Rectal smooth muscle tissue (tissue), 1 donor: ENCODE results near the gene KLK12.

Source experiments
- H3K27ac ChIP-seq: one replicate; pipeline ENCODE4 v1.7.0; 2013; ENCODE audit warnings: low read depth, low read length, inconsistent platforms
- H3K27me3 ChIP-seq: one replicate; pipeline ENCODE4 v1.7.0; 2013; ENCODE audit warnings: low read length; ENCODE audit not compliant: control insufficient read depth, insufficient read depth
- H3K36me3 ChIP-seq: one replicate; pipeline ENCODE4 v1.7.0; 2013; ENCODE audit warnings: low read length; ENCODE audit not compliant: control insufficient read depth, insufficient read depth
- H3K4me1 ChIP-seq: one replicate; pipeline ENCODE4 v1.7.0; 2013; ENCODE audit warnings: low read length; ENCODE audit not compliant: control insufficient read depth, insufficient read depth
- H3K4me3 ChIP-seq: one replicate; pipeline ENCODE4 v1.7.0; 2013; ENCODE audit warnings: low read length
- H3K9ac ChIP-seq: one replicate; pipeline ENCODE4 v1.7.0; 2013; ENCODE audit warnings: low read length

The KLK12 gene

DNA sequence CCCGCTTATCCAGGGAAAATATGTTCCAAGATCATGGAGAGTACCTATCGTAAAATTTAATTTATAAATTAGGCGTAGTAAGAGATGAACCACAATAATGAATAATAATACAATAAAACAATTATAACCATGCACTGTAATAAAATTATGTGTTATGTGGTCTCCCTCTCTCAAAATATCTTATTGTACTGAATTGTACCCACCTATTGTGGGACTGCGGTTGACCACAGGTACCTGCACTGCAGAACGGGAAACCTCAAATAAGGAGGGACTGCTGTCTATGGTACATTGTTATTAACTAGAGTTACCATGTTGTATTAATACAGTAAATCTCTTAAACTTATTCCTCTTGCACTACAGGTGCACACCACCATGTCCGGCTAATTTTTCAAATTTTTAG, 5.3 kb upstream of the KLK12 start:
- Histone ChIP-seq H3K9ac (no peak overlapping the region), H3K27me3 (no peaks in the 10 kb centered on the region), H3K27ac (no peak overlapping the region), H3K36me3 (no peaks in the 10 kb centered on the region), H3K4me1 (no peaks in the 10 kb centered on the region), H3K4me3 (no peak overlapping the region)

DNA sequence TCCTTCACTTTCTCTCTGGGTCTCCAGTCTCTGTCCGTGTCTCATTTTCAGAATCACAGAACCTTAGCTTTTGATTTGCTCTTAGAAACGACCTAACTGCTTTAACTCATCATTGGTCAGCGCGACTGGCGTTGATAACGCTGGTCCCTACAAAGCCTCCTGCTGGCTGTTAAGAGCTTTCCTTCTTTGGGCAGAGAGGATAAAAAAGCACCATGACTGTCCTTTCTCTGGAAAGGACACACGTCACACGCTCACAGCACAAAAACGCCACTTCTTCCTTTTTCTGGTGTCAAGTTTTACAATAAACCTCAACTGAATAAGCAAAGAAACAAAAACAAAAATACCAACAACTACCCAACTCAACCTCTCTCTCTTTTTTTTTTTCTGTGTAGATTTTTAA, 1.7 kb upstream of the KLK12 start:
- no peaks in the 10 kb centered on the region for H3K36me3 ChIP-seq
- H3K27ac ChIP-seq, result no peak overlapping the region
- H3K4me1 ChIP-seq, result no peaks in the 10 kb centered on the region
- H3K27me3 ChIP-seq, result no peaks in the 10 kb centered on the region
- H3K9ac ChIP-seq, result no peak overlapping the region
- no peak overlapping the region for H3K4me3 ChIP-seq

DNA sequence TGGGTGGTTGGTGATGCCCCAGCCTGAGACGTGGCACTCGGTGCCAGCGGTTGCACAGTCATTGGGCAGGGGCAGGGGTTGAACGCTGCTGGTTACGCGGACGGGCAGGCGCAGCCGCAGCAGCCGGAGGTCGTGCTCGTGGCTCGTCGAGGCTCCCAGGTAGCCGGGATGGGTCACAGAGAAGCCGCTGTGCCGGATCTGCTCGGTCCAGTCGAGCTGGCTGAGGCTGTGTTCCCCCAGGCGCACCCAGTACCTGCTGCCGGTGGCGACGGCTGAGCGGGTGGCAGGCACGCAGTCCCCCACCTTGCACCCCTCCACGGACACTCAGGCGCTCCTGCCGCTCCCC, 2.9 kb downstream of the KLK12 start:
- peaks cover 3% of the 10 kb centered on the region for H3K27me3 ChIP-seq
- no peaks in the 10 kb centered on the region for H3K4me1 ChIP-seq
- H3K4me3 ChIP-seq, result no peak overlapping the region
- H3K36me3 ChIP-seq, result no peaks in the 10 kb centered on the region
- H3K9ac ChIP-seq, result no peak overlapping the region
- no peak overlapping the region for H3K27ac ChIP-seq

DNA sequence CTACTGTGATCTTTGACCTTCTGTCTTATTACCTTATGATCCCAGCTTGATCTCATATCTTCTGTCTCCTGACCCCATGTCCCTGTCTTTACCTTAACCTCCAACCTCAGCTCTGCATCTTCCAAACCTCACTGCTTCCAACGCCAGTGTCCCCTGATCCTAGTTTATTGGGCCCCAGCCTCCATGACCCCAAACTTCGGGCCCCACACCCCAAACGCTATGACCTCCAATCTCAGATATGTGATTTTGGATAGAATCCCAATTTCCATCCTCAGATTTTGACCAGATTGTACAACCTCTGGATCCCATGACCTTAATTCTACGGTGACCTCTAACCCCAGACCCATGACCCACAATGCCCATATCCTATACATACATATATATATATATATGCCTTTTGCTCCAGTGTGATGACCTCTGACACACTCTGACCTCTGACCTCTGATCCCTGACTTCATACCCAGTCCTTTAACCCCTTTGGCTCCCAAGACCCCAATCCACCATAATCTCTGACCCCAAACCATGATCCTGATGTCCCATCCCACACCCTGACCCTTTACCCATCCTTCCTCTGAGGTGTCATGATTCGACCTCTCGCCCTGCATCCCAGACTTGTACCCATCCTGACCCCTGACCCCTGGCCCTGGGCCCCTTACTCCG, 3.5 kb downstream of the KLK12 start:
- H3K4me3 ChIP-seq, result no peak overlapping the region
- peaks cover 3% of the 10 kb centered on the region for H3K27me3 ChIP-seq

DNA sequence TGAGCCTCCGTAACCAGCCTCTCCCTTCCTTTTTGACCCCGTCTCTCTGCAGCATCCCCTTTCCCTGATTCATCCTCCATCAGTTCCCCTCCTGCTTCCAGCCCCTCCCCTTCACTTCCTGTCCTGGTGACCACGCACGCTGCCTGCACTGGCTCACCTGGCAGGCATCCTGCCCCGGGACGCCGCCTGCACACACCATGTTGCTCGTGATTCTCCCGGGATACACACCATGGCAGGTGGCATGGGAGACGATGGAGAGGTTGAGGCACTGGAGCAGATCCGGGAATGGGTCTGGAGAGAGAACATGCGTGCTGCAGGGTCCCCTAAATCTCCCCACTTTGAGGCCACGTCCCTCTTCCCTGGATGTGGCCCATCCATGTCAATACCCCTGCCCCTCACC, 4.2 kb downstream of the KLK12 start:
- Histone ChIP-seq H3K27ac (no peak overlapping the region), H3K36me3 (no peaks in the 10 kb centered on the region), H3K27me3 (peaks cover 3% of the 10 kb centered on the region), H3K4me1 (no peaks in the 10 kb centered on the region), H3K4me3 (no peak overlapping the region), H3K9ac (no peak overlapping the region)

More for the DNA sequence above, 3.5 kb downstream of the KLK12 start:
- Histone ChIP-seq H3K27ac (no peak overlapping the region), H3K9ac (no peak overlapping the region), H3K36me3 (no peaks in the 10 kb centered on the region), H3K4me1 (no peaks in the 10 kb centered on the region)

DNA sequence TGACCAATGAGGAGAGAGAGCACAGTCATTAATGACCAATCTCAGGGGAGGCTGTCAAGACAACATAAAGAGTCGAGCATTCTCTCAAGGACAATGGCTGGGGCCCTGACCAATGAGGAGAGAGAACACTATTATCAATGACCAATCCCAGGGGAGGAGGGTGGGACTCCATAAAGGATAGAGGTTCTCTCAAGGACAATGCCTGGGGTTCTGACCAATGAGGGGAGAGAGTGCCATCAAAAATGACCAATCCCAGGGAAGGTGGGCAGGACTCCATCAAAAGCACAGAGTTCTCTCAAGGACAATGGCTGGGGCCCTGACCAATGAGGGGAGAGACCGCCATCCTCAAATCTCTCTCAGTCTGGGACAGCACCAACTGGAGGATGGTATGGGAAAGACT, 5.1 kb downstream of the KLK12 start:
- Histone ChIP-seq H3K36me3 (no peaks in the 10 kb centered on the region), H3K27ac (no peak overlapping the region), H3K27me3 (peaks cover 3% of the 10 kb centered on the region), H3K4me3 (no peak overlapping the region), H3K4me1 (no peaks in the 10 kb centered on the region), H3K9ac (no peak overlapping the region)

DNA sequence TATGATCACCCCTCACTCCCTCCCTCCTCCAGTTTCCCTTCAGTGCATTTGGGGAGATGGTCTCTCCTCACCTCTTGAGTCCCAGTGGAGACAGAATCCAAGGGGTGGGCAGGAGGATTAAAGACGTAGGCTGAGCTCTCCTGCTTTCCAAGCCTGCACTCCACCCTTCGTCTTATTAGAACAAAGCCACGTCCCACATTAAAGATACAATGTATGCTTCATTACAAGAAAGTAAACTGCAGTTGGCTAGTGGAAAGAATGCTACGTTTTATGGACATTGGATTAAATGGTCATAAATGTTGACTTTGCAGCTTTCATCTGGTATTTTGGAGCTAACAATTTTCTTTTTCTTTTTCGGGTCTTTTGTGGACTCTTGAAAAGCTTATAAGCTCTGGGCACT, 6.9 kb downstream of the KLK12 start:
- no peak overlapping the region for H3K4me3 ChIP-seq
- no peaks in the 10 kb centered on the region for H3K4me1 ChIP-seq
- H3K36me3 ChIP-seq, result no peaks in the 10 kb centered on the region
- H3K9ac ChIP-seq, result no peak overlapping the region
- H3K27me3 ChIP-seq, result peaks cover 3% of the 10 kb centered on the region
- no peak overlapping the region for H3K27ac ChIP-seq

DNA sequence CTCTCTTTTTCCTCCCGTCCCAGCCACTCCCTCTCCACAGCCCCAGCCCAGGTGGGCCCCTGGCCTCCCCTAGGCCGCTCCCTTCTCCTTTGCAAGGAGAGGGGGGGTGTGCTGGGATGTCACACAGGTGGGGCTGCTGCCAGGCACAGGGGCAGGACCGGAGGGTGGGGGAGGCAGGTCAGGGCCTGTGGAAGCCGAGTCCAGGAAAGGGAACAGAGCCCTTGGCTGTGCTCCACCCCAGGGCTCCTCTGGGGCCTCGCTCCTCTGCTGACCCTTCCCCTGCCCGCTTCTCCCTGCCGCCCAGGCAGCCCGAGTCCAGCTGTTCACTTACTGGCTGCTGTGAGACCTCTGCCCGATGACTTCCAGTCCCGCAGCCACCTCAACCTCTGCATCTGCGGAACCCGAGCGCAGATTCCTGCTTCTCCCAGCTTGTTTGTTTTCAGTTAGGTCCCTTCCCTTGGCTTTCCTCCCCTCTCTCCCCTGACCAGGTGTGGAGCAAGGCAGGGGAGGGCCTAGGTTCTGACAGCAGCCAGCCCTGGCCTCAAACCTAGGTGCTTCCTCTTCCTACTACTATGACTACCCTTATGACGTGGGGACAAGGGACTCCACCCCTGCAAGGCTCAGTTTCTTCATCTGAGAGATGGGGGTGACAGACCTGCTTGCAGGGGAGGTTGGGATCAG, 7.5 kb downstream of the KLK12 start:
- Histone ChIP-seq H3K36me3 (no peaks in the 10 kb centered on the region), H3K9ac (no peak overlapping the region), H3K27me3 (peaks cover 3% of the 10 kb centered on the region), H3K4me1 (no peaks in the 10 kb centered on the region), H3K27ac (no peak overlapping the region), H3K4me3 (no peak overlapping the region)

DNA sequence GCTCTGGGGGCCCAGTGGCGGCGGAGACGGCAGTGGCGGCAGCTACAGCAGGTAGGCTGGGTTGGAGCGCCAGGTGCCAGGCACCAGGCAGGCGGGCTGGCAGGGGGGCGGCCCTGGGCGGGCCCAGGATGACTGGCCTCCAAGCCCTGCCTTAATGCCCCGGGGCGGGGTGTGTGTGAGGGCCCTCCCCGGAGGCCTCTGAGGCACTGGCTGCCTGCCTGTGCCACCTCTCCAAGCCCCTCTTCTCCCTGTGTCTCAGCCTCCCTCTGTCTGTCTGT, 8.3 kb downstream of the KLK12 start, which contains the start of gene KLK11:
TSS of gene KLK11 (minus strand) at position 63 of the 278 bp plus-strand sequence. CDS start 985 bp downstream, outside the sequence.
- Histone ChIP-seq H3K9ac (no peak within 1 kb of the TSS), H3K27me3 (peaks cover 3% of the 10 kb centered on the region), H3K27ac (no peak within 1 kb of the TSS), H3K4me3 (no peak within 1 kb of the TSS), H3K36me3 (no peaks in the 10 kb centered on the region), H3K4me1 (no peaks in the 10 kb centered on the region)

DNA sequence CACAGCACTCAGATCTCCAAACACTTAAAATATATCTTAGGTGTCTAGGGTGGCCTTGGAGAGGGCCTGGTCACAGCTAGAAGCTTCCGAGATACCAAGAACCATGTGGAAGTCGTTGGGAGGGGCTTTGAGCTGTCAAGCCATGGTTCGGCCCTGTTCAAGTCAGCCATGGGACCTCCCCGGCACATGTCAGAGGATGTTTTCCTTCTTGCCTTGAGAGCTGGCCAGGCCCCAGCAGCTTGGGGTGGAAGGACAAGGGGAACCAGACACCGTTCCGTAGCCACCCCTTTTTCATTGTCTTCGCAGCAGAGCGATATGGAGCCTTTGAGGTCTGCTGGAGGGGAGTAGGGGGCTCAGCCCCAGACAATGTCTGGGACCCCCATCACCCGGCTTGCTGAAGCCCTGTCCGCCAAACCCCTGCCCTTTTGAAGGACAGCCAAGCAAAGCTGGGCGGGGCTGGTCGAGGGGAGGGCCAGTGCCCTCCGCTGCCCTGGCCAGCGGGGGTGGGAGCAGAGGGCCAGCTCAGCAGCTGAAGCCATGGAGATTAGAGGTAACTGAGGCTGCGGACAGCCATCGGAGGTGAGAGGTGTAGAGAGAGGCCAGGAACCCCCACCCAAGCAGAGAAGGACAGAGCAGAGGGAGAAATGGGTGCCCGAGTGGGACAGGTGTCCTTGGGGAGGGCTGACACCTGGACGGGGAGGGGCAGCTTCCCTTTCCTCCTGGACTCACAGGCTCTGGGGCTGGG, 8.8 kb downstream of the KLK12 start:
- Histone ChIP-seq H3K27ac (no peak overlapping the region), H3K9ac (no peak overlapping the region), H3K36me3 (no peaks in the 10 kb centered on the region), H3K4me1 (no peaks in the 10 kb centered on the region), H3K4me3 (no peak overlapping the region), H3K27me3 (peaks cover 3% of the 10 kb centered on the region)

DNA sequence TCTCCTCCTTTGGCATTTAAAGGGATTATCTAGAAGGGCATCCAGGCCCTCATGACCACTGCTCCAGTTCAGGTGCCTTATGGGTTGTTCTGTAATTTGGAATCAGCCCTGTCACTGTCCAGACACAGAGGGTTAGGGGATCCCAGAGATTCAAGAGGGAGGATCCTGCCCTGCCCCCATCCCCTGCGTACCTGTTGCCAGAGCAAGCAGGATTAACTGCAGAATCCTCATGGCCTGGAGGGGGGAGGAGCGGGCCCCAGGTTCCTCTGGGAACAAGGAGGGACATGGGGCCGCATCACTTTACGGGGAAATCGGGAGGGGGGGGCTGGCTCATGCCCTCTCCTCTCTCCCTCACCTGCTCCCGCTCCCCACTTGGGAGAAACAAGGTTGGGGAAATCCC, 9.4 kb downstream of the KLK12 start:
- Histone ChIP-seq H3K9ac (no peak overlapping the region), H3K27me3 (no peaks in the 10 kb centered on the region), H3K36me3 (no peaks in the 10 kb centered on the region), H3K27ac (no peak overlapping the region), H3K4me1 (no peaks in the 10 kb centered on the region), H3K4me3 (no peak overlapping the region)

DNA sequence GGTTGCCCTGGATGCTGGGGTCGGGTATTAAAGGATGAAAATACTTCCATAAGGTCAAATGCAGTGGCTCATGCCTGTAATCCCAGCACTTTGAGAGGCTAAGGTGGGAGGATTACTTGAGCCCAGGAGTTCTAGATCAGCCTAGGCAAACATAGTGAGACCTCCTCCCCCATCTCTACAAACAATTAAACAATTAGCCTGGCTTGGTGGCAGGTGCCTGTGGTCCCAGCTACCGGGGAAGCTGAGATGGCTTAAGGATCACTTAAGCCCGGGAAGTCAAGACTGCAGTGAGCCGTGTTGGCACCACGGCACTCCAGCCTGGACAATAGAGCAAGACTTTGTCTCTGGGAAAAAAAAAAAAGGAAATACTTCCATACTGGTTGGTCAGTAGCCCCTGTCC, 9.9 kb downstream of the KLK12 start:
- no peak overlapping the region for H3K4me3 ChIP-seq
- H3K27ac ChIP-seq, result no peak overlapping the region
- H3K27me3 ChIP-seq, result no peaks in the 10 kb centered on the region
- H3K4me1 ChIP-seq, result no peaks in the 10 kb centered on the region
- H3K36me3 ChIP-seq, result no peaks in the 10 kb centered on the region
- H3K9ac ChIP-seq, result no peak overlapping the region

DNA sequence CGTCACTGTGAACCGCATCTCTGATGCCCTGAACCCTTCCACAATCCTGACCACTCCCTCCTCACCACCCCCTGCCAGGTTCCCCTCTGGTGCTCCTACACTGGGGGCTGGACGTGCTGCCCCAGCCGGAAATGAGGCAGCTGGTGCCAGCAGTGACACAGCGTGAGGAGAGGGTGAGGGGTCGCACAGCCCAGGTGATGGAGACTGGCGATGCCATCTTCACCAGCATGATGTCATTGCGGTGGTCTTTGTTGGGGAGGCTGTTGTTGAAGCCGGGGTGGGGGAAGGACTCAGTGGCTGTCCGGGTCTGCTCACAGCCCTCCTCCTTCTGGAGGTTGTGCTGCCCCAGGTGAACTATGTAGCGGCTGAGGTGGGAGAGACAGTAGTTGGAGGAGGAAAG, 10.9 kb downstream of the KLK12 start:
- Histone ChIP-seq H3K36me3 (no peaks in the 10 kb centered on the region), H3K27me3 (no peaks in the 10 kb centered on the region), H3K27ac (no peak overlapping the region)

More for the DNA sequence above, 10.9 kb downstream of the KLK12 start:
- no peak overlapping the region for H3K9ac ChIP-seq
- no peaks in the 10 kb centered on the region for H3K4me1 ChIP-seq
- H3K4me3 ChIP-seq, result no peak overlapping the region
